NCI-H2227 (cell line): ENCODE data around the gene TRAF3.

ENCODE experiments used
- DNase-seq: peaks from one replicate; lab custom pipeline; 2025; ENCODE audit not compliant: unreplicated experiment; lab: John Stamatoyannopoulos, UW

The TRAF3 gene

DNA sequence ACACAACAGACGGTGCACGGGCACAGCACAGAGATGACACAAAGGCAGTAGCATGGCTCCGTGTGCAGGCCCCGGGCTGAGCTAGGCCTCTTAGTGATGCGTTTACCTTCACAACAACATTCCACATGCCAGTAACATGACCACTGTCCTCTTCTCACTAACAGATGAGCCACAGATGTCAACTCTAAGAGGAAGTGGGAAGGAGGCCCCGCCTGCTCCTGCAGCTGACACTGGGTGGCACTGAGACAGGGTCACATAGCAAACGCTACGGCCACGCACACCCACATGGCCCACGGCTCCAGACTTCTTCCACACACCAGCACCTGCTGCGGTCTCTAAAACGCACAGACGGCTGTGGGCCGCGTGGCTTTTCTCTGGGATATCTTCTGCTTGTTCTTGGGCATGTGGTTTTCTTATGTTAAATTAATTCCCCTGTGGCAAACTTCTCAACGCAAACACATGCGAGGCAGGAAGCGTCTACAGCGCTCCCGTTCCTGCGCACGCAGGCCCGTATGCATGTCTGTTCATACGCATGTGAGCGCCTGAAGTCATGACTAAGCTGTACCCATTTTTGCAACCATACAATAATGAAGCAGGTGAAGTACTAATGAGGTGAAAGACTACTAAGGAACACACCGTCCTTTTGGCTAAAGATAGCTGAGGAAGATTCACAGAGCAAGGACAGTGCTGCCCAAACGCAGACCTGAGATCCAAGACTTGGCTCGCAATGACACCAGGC lies 172.0 kb downstream of the TRAF3 start:
- no peak for DNase-seq

DNA sequence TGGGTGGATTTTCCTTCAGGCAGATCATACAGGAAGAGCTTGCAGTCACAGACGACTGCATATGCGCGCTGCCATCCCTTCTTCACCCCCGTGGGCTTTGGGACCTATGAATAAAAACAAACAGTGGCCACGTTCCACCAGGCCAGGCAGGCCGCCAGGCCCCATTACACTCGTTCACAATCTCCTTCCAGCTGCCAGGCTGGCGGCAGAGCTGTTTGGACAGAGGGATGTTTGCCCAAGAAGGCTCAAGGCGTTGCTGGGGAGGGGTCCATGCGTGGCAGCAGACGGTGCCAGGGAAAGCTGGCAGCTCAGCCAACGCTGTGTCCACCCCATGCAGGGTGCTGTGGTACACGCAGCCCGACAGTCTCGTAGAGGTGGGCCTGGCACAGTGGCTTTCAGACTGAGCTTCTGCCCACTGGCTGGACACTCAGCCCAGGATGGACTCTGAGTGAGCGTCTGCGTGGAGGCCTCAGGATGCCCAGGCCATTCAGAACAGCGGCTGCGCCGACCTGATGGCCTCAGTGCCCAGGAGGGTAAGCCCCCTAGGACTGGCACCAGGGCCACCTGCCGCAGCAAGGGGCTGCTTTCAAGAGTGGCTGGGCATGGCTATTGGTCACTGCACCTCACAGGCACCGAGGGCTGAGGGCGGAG lies 172.7 kb downstream of the TRAF3 start:
- DNase-seq = no peak

DNA sequence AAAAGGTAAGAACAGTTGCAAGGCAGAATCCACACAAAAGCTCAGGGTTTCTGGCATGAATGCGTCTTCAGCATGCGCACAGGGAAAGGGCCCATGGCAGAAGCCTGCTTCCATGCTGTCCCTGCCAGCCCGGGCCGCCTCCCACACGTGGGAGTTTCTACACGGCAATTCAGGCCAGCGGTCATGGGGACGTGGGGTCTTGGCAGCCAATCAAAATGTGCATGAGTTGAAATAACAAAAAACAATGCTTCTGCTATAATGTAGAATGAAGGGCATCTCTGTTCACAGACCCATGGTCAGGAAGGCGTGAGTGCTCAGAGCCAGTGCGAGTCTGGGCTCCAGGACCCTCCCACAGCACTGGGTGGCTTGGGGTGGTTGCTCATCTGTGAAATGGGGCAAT lies 173.8 kb downstream of the TRAF3 start:
- no peak for DNase-seq

DNA sequence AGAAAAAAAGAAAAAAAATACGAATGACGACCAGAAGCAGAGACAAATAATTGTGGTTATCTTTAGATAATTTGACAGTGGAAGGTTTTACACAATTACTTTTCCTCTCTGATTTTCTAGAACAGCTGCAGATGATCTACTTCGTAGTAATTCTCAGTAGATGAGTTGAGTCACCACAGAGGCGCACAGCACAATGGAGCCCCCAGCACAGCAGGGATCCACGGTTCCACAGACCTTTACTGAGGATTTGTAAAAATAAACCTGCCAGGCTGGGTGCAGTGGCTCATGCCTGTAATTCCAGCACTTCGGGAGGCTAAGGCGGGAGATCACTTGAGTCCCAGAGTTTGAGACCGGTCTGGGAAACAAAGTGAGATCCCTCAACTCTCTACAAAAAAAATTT lies 174.6 kb downstream of the TRAF3 start:
- DNase-seq = no peak

DNA sequence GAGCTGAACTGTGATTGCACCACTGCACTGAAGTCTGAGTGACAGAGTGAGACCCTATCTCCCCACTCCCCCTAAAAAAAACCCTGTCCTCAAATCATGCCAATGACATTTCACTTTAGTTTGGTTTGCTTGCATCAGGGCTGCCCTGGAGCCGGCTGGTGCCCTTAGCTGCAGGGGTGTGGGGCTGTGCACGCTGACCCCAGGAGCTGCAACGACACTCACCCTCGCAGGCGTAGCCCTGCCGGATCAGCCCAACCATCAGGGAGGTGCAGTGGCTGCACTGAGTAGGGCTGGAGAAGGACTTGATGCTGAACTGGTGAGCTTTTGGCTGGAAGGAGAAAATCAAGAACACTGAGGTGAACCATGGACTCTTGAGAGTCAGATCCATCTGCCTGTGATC lies 175.0 kb downstream of the TRAF3 start:
- no peak for DNase-seq

DNA sequence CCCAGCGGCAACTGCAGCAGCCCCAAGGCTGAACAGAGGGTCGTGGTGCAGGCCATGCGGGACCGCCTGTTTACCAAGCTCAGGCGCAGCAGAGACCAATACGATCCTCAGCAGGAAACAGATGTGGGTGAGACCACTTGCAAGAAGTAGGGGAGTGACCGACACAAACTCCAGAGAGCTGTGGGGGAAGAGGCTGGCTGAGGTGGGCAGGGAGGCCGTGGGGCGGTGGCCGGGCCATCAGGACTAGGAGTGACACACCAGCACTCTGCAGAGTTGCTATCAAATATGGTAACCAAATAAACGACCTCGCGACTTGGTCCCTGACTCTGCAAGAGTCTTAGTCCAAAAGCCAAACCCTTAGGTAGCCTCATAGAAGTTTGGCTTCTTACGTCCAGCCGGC lies 175.9 kb downstream of the TRAF3 start:
- no peak for DNase-seq

DNA sequence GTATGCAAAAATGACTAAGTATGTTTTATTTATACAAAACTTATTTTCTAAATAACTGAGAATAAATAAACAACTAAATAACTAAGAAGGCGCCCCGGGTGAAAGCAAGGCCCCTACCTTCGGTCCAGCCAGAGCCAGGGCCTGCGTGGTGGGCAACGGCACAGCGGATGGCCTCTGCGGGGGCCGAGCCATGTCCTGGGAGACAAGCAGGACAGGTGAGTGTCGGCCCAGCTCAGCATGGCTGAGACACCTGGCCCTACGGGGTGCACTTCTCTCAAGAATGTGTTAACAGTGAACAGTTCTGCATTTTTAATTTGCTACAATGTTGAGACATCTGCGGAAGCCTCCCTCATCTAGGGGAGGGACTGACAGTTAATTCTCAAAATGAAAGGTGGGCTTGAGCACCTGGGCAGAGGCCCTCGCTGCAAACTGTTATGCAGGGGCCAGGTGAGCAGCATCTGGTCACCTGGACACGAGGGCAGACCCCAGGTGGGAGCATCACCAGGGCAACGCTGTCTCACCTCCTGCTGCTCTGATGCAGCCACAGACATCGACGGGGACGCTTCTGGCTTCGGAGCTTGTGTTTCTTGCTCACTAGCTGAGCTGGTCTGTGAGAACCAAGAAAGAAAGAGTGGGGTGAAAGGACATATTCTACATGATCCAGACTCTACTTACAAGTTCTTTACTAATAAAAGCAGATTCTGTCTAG lies 177.0 kb downstream of the TRAF3 start:
- DNase-seq = no peak

DNA sequence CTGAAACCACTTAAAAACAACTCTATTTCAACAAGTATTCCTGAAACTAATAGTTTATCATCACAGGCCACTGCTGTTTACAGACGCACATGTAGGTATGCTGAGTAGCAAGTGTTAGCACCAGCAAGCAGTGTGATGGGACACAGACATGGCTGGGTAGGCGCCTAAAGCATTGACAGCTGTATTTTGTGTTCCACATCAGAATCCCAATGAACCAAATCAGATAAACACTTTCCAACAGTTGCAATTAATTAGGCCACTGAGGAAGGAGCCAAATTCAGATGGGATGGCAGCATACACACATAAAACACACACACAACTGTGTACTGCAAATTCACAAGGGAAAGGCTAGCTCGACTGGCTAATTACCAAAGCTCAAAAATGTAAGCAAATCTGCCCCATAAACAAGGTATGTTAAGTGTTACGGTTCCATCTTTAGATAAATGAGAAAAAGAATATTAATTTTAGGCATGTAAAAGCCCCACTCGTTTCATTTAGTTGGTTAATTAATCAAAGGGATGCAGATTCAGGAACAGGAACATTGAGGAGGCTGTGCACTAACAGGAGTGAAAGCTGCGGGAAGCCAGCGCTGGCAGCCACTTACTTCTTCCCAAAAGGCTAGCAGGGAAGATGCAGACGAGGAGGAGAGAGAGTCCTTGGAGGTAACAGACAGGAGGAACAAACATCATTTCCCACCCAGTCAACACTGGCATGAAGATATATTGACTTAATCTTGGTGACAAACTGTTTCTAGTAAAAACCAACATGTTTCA lies 178.6 kb downstream of the TRAF3 start:
- DNase-seq = no peak

DNA sequence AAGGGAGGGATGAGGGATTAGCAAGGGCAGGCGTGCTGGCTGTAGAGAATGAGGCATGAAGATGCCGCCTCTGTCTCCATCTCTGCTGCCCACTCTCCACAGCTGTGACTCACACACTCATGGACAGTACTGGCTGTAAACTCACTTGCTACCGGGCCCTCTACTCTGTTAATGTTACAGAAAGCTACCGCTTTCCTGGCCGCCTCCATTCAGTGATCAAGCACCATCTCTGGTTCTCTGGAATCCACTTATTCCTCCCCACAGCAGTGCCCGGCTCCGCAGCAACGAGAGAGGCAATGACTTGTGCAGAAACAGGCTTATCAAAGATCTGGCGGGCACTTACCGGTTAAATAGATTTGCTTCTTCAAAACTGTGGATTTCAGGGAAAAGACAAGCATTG lies 180.0 kb downstream of the TRAF3 start:
- no peak for DNase-seq

DNA sequence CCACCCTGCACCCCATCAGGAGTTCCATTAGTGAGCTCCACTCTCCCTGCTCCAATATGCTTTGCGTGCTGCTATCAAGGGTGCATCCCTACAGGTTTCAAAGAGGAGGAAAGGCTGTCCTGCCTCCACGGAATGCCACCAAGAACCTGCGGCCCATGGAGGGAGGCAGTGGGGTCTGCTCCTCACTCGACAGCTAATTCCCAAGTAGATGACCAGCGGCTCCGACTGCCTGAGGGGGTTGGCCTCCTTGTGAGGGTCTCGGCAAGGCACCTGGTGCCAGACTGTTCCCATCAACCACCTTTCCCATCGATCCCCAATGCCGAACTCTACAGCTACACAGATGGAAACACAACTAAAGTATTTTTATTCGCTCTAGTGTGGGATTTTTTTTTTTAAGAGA lies 181.2 kb downstream of the TRAF3 start:
- DNase-seq = no peak
